HG03432 (cell line): Measurements from ENCODE around the gene KCNMB1.
"Not testable (repeated sequence)": the region's sequence is repeated elsewhere in the genome, so short reads cannot be mapped to it uniquely, and the experiment has no call there.

Experiments used
- ATAC-seq: cut with Tn5 transposase; IDR thresholded peaks from one replicate; pipeline ENCODE4 v1.9.1; 2021; ENCODE audit warnings: mild to moderate bottlenecking, moderate library complexity; ENCODE audit not compliant: unreplicated experiment

The KCNMB1 gene

GRCh38 chr5:170380361-170380951 is 8.7 kb downstream of the KCNMB1 start:
- no peak for ATAC-seq

- ATAC-seq, result no peak
These were observed 10.4 kb downstream of the KCNMB1 start for GRCh38 chr5:170378740-170379139.

DNA sequence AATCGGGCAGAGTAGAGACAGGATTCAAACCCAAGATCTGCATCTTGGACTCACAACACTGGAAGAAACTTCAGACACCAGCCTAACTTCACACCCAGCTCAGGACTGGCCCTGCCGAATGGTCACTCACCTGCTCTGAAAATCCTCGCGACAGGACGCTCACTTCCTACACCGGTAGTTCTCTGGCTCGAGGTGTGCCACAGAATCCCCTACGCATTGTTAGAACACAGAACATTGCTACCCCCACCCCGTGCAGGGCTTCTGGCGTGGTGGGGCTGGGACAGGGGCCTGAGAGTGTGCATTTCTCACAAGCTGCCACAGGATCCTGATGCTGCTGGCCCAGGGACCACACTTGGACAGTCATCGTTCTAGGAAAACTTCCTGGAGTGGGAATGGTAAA is 12.1 kb downstream of the KCNMB1 start:
- ATAC-seq, result no peak

GRCh38 chr5:170376526-170376925 is 12.6 kb downstream of the KCNMB1 start:
- not testable (repeated sequence) for ATAC-seq

GRCh38 chr5:170375283-170375682 is 13.9 kb downstream of the KCNMB1 start:
- ATAC-seq, result no peak

GRCh38 chr5:170372971-170373370 is 16.2 kb downstream of the KCNMB1 start:
- no peak for ATAC-seq

- no peak for ATAC-seq
These were observed 20.6 kb downstream of the KCNMB1 start for GRCh38 chr5:170368586-170368985.

DNA sequence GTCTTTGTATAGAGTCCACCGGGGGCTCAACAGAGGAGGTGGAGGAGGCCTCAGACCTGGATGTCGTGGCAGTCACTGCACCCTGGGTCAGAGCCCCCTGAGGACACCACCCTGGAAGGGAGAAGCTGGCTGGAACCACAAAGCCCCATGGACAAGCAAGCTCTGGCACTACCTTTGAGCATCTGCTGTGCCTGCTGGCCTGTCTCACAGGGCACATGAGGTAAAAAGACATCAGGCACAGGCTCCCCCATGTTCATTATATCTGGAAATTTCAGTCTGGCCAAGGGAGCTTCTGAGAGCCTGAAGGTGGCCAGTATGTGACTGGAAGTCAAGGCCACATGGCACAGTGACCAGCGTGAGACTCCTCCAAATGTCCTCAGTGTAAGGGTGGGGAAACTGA is 22.9 kb downstream of the KCNMB1 start:
- ATAC-seq, result no peak

GRCh38 chr5:170365831-170366230 is 23.3 kb downstream of the KCNMB1 start:
- no peak for ATAC-seq

DNA sequence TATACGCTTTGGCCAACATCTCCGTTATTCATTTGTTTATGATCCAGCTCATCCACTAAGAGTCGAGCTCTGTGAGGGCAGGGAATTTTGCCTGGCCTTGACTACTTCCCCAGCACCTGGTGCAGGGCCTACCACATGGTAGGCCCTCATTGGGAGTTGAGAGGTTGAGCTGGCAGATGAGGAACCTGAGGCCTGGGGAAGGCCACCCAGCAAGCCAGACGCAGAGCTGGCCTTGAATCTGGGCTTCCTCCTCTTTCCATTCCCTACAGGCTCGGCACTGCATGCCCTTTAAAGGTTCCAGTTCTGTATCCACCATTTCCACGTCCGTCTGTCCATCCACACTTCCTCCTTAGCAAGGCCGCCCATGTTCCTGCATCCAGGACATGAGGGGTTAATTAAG is 24.2 kb downstream of the KCNMB1 start:
- no peak for ATAC-seq

DNA sequence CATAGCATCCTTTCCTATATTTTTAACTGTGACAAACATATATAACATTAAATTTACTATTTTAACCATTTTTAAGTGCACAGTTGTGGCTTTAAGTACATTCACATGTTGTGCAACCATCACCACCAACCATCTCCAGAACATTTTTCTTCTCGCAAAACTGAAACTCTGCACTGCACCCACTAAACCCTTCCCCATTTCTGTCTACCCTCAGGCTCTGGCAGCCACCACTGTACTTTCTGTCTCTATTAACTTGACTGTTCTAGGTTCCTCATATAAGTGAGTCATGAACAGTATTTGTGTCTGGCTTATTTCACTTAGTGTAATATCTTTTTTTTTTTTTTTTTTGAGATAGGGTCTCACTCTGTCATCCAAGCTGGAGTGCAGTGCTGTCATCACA is 25.5 kb downstream of the KCNMB1 start:
- ATAC-seq, result no peak

DNA sequence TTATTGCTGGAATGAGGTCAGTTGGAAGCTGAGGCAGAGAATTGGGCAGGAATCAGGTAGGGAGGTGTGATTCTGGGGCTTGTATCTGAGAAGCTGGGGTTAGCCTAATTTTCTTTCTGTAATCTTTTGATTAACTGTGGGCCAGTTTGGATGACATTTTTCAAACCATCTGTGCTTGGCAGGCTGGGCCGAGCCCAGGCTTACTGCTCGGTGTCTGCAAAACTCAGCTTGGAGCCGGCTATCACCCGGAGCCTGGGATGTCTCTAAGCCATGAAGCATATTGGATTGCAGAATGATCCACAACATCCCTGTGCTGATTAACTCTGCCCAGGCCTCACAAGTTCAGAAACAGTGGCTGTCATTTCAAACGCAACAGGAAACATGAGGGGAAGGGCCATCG is 26.5 kb downstream of the KCNMB1 start:
- no peak for ATAC-seq

DNA sequence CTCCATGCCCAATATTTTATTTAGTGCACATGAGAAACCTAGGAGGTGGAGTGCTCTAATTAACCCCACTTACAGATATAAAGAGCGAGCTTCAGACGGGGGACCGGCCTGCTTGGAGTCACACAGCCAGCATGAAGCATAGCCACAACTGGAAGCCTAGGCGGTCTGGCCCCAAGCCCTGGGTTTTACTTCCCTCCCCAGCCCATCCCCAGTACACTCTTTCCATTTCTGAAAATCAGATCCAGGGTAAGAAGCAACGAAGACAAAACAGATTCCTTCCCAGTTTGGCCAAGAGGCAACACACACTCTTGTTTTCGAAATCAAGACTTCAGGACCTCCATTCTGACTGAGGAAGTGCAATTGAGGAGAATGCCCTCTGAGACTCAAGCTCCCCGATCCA is 27.1 kb downstream of the KCNMB1 start:
- ATAC-seq, result no peak

GRCh38 chr5:170361616-170362015 is 27.6 kb downstream of the KCNMB1 start:
- ATAC-seq, result no peak

- no peak for ATAC-seq
These were observed 28.1 kb downstream of the KCNMB1 start for GRCh38 chr5:170361116-170361515.

- no peak for ATAC-seq
These were observed 28.5 kb downstream of the KCNMB1 start for GRCh38 chr5:170360709-170361108.

- no peak for ATAC-seq
These were observed 31.2 kb downstream of the KCNMB1 start for GRCh38 chr5:170357955-170358444.

DNA sequence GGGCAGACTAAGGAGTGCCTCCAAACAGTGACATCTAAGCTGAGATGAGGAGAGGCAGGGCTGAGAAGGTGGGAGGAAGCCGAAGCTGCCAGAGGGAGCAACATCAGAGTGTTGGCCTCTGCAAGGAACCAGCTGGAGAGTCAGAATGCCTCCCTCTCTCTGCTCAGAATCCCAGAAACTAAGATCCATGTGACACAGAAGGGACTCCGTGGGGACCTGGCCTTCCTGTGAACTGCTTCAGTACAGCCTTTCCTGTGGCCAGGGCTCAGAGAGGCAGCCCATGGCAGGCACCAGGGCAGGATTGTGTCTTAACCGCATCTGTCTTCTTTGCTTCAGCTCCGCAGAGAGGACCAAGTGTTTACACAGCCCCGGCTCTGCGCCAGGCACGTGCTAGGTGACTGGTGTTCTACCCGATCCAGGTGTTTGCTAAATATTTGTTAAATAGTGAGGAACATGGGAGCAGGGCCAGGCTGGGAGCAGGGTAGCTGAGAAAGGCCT is 33.5 kb downstream of the KCNMB1 start:
- ATAC-seq, result no peak

DNA sequence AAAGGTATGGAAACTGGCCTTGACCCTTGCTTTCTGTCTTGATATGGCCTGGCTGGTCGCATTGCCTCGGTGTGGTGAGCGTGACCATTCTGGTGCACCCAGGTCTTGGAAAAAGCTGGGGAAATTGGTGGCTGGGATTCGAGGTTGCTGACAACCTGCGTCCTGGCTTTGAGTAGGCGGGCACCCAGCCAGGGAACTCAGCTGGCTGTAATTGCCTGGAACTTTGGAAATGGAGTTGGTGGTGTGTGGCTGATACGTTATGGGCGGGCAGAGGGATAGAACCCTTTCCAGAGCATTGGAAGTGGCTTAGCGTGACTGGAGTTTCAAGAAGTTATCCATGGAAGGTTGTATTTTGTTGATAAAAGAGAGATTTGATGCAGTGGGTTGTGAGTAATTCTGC is 35.2 kb downstream of the KCNMB1 start:
- no peak for ATAC-seq

GRCh38 chr5:170353011-170353761 is 36.0 kb downstream of the KCNMB1 start:
- no peak for ATAC-seq

- no peak for ATAC-seq
These were observed 41.0 kb downstream of the KCNMB1 start for GRCh38 chr5:170348137-170348633.

- ATAC-seq, result no peak
These were observed 42.1 kb downstream of the KCNMB1 start for GRCh38 chr5:170347022-170347567.
